ENCODE data around the gene FOSL1. TPM values are rescaled to one million over a fixed set of nuclear protein-coding genes. Genes with fewer than 3 reads are reported as not detected.

FOSL1 gene
- total and polyA plus RNA-seq, 2 donors (not counting 1 experiment from before 2014, with no cell fraction given) = 3.5 to 8.8 TPM

GRCh38 chr11:65921876-65922275, 21.7 kb upstream of the FOSL1 start:
- Histone ChIP-seq H3K27ac (ENCODE audit: insufficient read depth, low read length) (no peak overlapping the region), H3K9me3 (ENCODE audit: control insufficient read depth, insufficient read depth, low read depth, low read length) (no peaks in the 10 kb centered on the region), H3K9ac (ENCODE audit: insufficient read depth, low read length) (no peak overlapping the region), H3K79me2 (ENCODE audit: control insufficient read depth, insufficient read depth, low read length) (peaks cover 49% of the 10 kb centered on the region), H3K4me3 (replicated peaks in 1 of 4; ENCODE audit: control extremely low read depth in 1 of 4, insufficient read depth in 1 of 4, low read depth in 3 of 4, low read length in 4 of 4) (no peak overlapping the region), H2AFZ (ENCODE audit: low read length) (no peak overlapping the region), H3K4me2 (ENCODE audit: extremely low read depth, insufficient read depth, low read length) (no peak overlapping the region), H4K20me1 (ENCODE audit: control insufficient read depth, extremely low read depth, insufficient read depth, low read length) (no peaks in the 10 kb centered on the region), H3K4me1 (ENCODE audit: control insufficient read depth, extremely low read depth, insufficient read depth, low read length) (peaks cover 17% of the 10 kb centered on the region), H3K36me3 (ENCODE audit: control insufficient read depth, insufficient read depth, low read length) (peaks cover 19% of the 10 kb centered on the region), H3K27me3 (ENCODE audit: control insufficient read depth, insufficient read depth, low read length) (no peaks in the 10 kb centered on the region)
- DNase-seq (ENCODE audit: low read depth in 2 of 2) = no peak
- TF ChIP-seq EZH2 (IDR thresholded peaks at IDR 0.05; ENCODE audit: low read length, missing control alignments) = no peak
- TF ChIP-seq, protein P1, sequence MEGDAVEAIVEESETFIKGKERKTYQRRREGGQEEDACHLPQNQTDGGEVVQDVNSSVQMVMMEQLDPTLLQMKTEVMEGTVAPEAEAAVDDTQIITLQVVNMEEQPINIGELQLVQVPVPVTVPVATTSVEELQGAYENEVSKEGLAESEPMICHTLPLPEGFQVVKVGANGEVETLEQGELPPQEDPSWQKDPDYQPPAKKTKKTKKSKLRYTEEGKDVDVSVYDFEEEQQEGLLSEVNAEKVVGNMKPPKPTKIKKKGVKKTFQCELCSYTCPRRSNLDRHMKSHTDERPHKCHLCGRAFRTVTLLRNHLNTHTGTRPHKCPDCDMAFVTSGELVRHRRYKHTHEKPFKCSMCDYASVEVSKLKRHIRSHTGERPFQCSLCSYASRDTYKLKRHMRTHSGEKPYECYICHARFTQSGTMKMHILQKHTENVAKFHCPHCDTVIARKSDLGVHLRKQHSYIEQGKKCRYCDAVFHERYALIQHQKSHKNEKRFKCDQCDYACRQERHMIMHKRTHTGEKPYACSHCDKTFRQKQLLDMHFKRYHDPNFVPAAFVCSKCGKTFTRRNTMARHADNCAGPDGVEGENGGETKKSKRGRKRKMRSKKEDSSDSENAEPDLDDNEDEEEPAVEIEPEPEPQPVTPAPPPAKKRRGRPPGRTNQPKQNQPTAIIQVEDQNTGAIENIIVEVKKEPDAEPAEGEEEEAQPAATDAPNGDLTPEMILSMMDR (conservative IDR thresholded peaks at IDR 0.05 in 1 of 2, IDR thresholded peaks at IDR 0.05 in 1 of 2; ENCODE audit: low read depth in 1 of 2, low read length in 2 of 2) = no peak

DNA sequence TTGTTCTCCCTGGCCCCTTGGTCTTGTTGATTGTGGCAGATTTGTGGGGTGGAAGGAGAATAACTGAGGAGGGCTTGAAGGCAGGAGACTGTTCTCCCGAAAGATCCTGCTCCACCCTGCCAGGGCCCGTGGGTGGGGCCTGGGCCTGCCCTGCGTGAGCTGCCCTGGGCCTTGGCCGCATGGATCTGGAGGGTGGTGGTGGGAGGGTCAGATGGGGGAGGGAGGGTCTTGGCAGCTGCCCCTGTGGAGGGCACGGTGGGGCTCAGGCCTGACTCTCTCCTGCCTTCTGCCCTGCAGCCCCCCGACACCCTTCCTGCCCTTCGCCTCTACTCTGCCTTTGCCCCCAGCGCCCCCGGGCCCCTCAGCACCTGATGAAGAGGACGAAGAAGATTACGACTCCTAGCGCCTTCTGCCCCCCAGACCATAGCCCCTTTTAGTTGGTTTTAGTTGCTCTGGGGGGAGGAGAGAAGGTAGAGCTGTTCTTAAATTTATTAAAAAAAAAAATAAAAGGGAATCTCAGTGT, 20.9 kb upstream of the FOSL1 start:
- Histone ChIP-seq H3K9ac (ENCODE audit: insufficient read depth, low read length) (no peak overlapping the region), H3K27ac (ENCODE audit: insufficient read depth, low read length) (no peak overlapping the region), H4K20me1 (ENCODE audit: control insufficient read depth, extremely low read depth, insufficient read depth, low read length) (no peaks in the 10 kb centered on the region), H3K9me3 (ENCODE audit: control insufficient read depth, insufficient read depth, low read depth, low read length) (no peaks in the 10 kb centered on the region), H2AFZ (ENCODE audit: low read length) (no peak overlapping the region), H3K4me3 (replicated peaks in 1 of 4; ENCODE audit: control extremely low read depth in 1 of 4, insufficient read depth in 1 of 4, low read depth in 3 of 4, low read length in 4 of 4) (peak overlapping the region; percentile 68 to 95 (median 76)), H3K36me3 (ENCODE audit: control insufficient read depth, insufficient read depth, low read length) (peaks cover 22% of the 10 kb centered on the region), H3K4me1 (ENCODE audit: control insufficient read depth, extremely low read depth, insufficient read depth, low read length) (peaks cover 25% of the 10 kb centered on the region), H3K27me3 (ENCODE audit: control insufficient read depth, insufficient read depth, low read length) (no peaks in the 10 kb centered on the region), H3K4me2 (ENCODE audit: extremely low read depth, insufficient read depth, low read length) (peak overlapping the region; percentile 86), H3K79me2 (ENCODE audit: control insufficient read depth, insufficient read depth, low read length) (peaks cover 56% of the 10 kb centered on the region)
- DNase-seq (ENCODE audit: low read depth in 2 of 2) = no peak
- TF ChIP-seq EZH2 (IDR thresholded peaks at IDR 0.05; ENCODE audit: low read length, missing control alignments) = no peak
- TF ChIP-seq, protein P1 (conservative IDR thresholded peaks at IDR 0.05 in 1 of 2, IDR thresholded peaks at IDR 0.05 in 1 of 2; ENCODE audit: low read depth in 1 of 2, low read length in 2 of 2) = no peak

DNA sequence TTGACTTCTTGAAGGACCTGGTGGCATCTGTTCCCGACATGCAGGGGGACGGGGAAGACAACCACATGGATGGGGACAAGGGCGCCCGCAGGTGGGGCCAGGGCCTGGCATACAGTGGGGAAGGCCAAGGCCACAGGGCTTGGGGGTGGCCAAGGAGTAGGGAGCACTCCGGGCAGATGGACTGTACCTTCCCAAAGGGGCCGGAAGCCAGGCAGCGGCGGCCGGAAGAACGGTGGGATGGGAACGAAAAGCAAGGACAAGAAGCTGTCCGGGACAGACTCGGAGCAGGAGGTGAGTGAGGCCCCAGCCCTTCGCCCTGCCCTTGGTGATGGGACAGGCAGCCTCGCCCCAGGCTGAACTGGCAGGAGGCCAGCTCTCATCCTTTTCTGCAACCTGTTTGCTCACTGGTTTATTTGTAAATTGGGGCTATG, 20.2 kb upstream of the FOSL1 start:
- no peaks in the 10 kb centered on the region for H3K27me3 ChIP-seq (ENCODE audit: control insufficient read depth, insufficient read depth, low read length)
- peak overlapping the region; percentile 86 for H3K4me2 ChIP-seq (ENCODE audit: extremely low read depth, insufficient read depth, low read length)
- peak overlapping the region; percentile 69 for H3K27ac ChIP-seq (ENCODE audit: insufficient read depth, low read length)
- peaks cover 56% of the 10 kb centered on the region for H3K79me2 ChIP-seq (ENCODE audit: control insufficient read depth, insufficient read depth, low read length)
- peak overlapping the region; percentile 68 to 95 (median 76) for H3K4me3 ChIP-seq (replicated peaks in 1 of 4; ENCODE audit: control extremely low read depth in 1 of 4, insufficient read depth in 1 of 4, low read depth in 3 of 4, low read length in 4 of 4)
- H2AFZ ChIP-seq (ENCODE audit: low read length) = no peak overlapping the region
- H3K9me3 ChIP-seq (ENCODE audit: control insufficient read depth, insufficient read depth, low read depth, low read length) = no peaks in the 10 kb centered on the region
- no peak for DNase-seq (ENCODE audit: low read depth in 2 of 2)
- peaks cover 22% of the 10 kb centered on the region for H3K36me3 ChIP-seq (ENCODE audit: control insufficient read depth, insufficient read depth, low read length)
- H3K4me1 ChIP-seq (ENCODE audit: control insufficient read depth, extremely low read depth, insufficient read depth, low read length) = peaks cover 28% of the 10 kb centered on the region
- H4K20me1 ChIP-seq (ENCODE audit: control insufficient read depth, extremely low read depth, insufficient read depth, low read length) = no peaks in the 10 kb centered on the region
- peak overlapping the region; percentile 76 for H3K9ac ChIP-seq (ENCODE audit: insufficient read depth, low read length)
- no peak for TF ChIP-seq EZH2 (IDR thresholded peaks at IDR 0.05; ENCODE audit: low read length, missing control alignments)
- TF ChIP-seq, protein P1 (conservative IDR thresholded peaks at IDR 0.05 in 1 of 2, IDR thresholded peaks at IDR 0.05 in 1 of 2; ENCODE audit: low read depth in 1 of 2, low read length in 2 of 2) = no peak
